A673 (cell line): Measurements from ENCODE around the gene SMARCA2. TPM values are rescaled to one million over a fixed set of nuclear protein-coding genes. Genes with fewer than 3 reads are reported as not detected.

Source experiments
- BruUV-seq: library from RNA; stranded (reverse); fragments of 400-500 nt; replicated peaks from 2 replicates; lab custom pipeline; 2021; lab: Mats Ljungman, UMichigan
- CTCF ChIA-PET: fragments of 300-600 bp; sonication (Branson Sonifier 250); formaldehyde crosslinking; loops from one replicate; lab custom pipeline; 2022; ENCODE audit warnings: antibody characterized with exemption; lab: Charles Lee
- POLR2A ChIA-PET: fragments of 300-600 bp; sonication (Branson Sonifier 250); formaldehyde crosslinking; loops from one replicate; lab custom pipeline; 2022; ENCODE audit warnings: antibody characterized with exemption; ENCODE audit not compliant: low non-redundant PET; lab: Charles Lee
- DNase-seq: peaks from one replicate; pipeline ENCODE4 v3.0.0-alpha.2; 2015; ENCODE audit warnings: low spot score
- H3K27ac ChIP-seq: fragments of 200-600 bp; sonication (generic); 2 replicates; pipeline ENCODE4 v1.5.1; 2016; ENCODE audit warnings: mixed run types, low read depth, mild to moderate bottlenecking, mixed read lengths, antibody characterized with exemption, low read length; ENCODE audit not compliant: poor library complexity, severe bottlenecking
- H3K27me3 ChIP-seq: fragments of 200-600 bp; sonication (generic); replicated peaks from 2 replicates; pipeline ENCODE4 v1.6.1; 2017; ENCODE audit warnings: mixed run types, low read depth, mild to moderate bottlenecking, mixed read lengths, antibody characterized with exemption, low read length; ENCODE audit not compliant: insufficient read depth, poor library complexity
- H3K36me3 ChIP-seq: fragments of 200-600 bp; sonication (generic); 2 replicates; pipeline ENCODE4 v1.6.1; 2016; ENCODE audit warnings: mixed run types, mild to moderate bottlenecking, mixed read lengths, antibody characterized with exemption, low read length; ENCODE audit not compliant: insufficient read depth, poor library complexity, severe bottlenecking
- H3K4me1 ChIP-seq: fragments of 200-600 bp; sonication (generic); 2 replicates; pipeline ENCODE4 v1.6.1; 2017; ENCODE audit warnings: mixed run types, mild to moderate bottlenecking, mixed read lengths, antibody characterized with exemption, low read length; ENCODE audit not compliant: insufficient read depth, poor library complexity, severe bottlenecking
- H3K4me3 ChIP-seq: fragments of 200-600 bp; sonication (generic); 2 replicates; pipeline ENCODE4 v1.5.1; 2016; ENCODE audit warnings: low read depth, mixed run types, mild to moderate bottlenecking, mixed read lengths, low read length; ENCODE audit not compliant: poor library complexity, severe bottlenecking
- H3K9me3 ChIP-seq: fragments of 200-600 bp; sonication (generic); 2 replicates; pipeline ENCODE4 v1.6.1; 2016; ENCODE audit warnings: mixed run types, low read depth, mild to moderate bottlenecking, mixed read lengths, antibody characterized with exemption, low read length; ENCODE audit not compliant: poor library complexity, severe bottlenecking
- EZH2 ChIP-seq: fragments of 200-600 bp; sonication (generic); IDR thresholded peaks from 2 replicates; pipeline ENCODE4 v1.6.1; 2017; ENCODE audit warnings: borderline replicate concordance, low read depth, mild to moderate bottlenecking, mixed read lengths, antibody characterized with exemption, low read length; ENCODE audit not compliant: poor library complexity, severe bottlenecking
- intact Hi-C: fragments of 100-400 bp; cut with micrococcal nuclease; formaldehyde crosslinking; loops from one replicate; pipeline ENCODE4 v1.10.0; 2022; ENCODE audit not compliant: unreplicated experiment
- total RNA-seq: library from RNA; stranded (reverse); gene quantifications from 2 replicates; pipeline ENCODE4 v1.2.3, GENCODE V29; 2021
- TF ChIP-seq, protein P1 (sequence below): fragments of 300-800, 200-600 bp; sonication (generic); conservative IDR thresholded peaks from 2 replicates; pipeline ENCODE4 v1.5.1; 2017; ENCODE audit warnings: low read depth, mild to moderate bottlenecking, antibody characterized with exemption, low read length, moderate library complexity, mixed read lengths

SMARCA2 gene
- total RNA-seq, 1 experiment from 2014 or later, result 69.0 TPM

DNA sequence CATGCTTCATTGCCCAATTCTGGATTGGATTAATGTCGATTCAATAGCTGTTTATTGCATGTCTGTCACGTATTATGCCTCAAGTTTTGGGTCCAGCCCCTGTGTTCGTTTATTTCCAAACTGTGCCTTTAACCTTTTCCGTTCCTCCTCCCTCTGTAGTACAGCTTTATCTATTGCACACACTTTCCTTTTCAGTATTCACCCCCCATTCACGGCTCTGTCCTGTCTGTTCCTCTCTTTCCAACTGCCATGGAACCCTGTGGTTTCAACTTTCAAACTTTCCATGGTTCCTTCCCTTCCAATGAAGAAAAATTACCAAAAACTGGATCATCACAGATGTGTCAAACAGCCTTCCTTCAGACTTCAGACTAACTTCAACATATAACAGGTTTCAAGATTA lies 17.1 kb downstream of the SMARCA2 start:
- intact Hi-C loops, result no loop called here
- ChIA-PET POLR2A (no interaction called here), CTCF (no interaction called here)
- Histone ChIP-seq H3K4me1 (peaks cover under 1% of the 10 kb centered on the region), H3K36me3 (no peaks in the 10 kb centered on the region), H3K4me3 (no peak overlapping the region), H3K27me3 (no peaks in the 10 kb centered on the region), H3K9me3 (no peaks in the 10 kb centered on the region), H3K27ac (no peak overlapping the region)
- BruUV-seq, result no TSS peak
- DNase-seq, result no peak
- TF ChIP-seq, protein P1, sequence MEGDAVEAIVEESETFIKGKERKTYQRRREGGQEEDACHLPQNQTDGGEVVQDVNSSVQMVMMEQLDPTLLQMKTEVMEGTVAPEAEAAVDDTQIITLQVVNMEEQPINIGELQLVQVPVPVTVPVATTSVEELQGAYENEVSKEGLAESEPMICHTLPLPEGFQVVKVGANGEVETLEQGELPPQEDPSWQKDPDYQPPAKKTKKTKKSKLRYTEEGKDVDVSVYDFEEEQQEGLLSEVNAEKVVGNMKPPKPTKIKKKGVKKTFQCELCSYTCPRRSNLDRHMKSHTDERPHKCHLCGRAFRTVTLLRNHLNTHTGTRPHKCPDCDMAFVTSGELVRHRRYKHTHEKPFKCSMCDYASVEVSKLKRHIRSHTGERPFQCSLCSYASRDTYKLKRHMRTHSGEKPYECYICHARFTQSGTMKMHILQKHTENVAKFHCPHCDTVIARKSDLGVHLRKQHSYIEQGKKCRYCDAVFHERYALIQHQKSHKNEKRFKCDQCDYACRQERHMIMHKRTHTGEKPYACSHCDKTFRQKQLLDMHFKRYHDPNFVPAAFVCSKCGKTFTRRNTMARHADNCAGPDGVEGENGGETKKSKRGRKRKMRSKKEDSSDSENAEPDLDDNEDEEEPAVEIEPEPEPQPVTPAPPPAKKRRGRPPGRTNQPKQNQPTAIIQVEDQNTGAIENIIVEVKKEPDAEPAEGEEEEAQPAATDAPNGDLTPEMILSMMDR, result no peak
- TF ChIP-seq EZH2, result no peak

DNA sequence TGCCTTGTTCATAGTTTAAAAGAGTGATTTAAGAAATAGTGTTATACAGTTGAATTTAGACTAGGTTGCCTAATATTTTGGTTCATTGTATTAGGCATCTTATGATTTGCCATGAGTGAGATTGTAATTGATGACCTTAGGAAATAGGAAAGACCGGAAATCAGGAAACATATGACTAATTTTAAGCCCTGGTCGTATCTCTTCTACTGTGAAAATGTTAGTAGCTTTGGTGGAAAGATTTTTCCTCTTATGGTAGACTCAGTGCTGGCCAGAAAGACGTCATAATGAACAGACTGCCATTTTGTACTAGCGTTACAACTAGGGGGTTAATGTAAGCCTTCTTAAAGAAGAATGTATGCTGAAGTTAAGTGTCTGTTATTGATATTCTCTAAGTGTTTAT lies 21.7 kb downstream of the SMARCA2 start:
- H3K4me1 ChIP-seq, result no peaks in the 10 kb centered on the region
- TF ChIP-seq, protein P1, result no peak
- no peak for TF ChIP-seq EZH2
- H3K27ac ChIP-seq, result no peak overlapping the region
- H3K27me3 ChIP-seq, result no peaks in the 10 kb centered on the region
- POLR2A ChIA-PET, result no interaction called here
- H3K4me3 ChIP-seq, result no peak overlapping the region
- DNase-seq, result no peak
- peaks cover 9% of the 10 kb centered on the region for H3K36me3 ChIP-seq
- intact Hi-C loops, result no loop called here
- no peaks in the 10 kb centered on the region for H3K9me3 ChIP-seq
- no TSS peak for BruUV-seq
- CTCF ChIA-PET, result no interaction called here

DNA sequence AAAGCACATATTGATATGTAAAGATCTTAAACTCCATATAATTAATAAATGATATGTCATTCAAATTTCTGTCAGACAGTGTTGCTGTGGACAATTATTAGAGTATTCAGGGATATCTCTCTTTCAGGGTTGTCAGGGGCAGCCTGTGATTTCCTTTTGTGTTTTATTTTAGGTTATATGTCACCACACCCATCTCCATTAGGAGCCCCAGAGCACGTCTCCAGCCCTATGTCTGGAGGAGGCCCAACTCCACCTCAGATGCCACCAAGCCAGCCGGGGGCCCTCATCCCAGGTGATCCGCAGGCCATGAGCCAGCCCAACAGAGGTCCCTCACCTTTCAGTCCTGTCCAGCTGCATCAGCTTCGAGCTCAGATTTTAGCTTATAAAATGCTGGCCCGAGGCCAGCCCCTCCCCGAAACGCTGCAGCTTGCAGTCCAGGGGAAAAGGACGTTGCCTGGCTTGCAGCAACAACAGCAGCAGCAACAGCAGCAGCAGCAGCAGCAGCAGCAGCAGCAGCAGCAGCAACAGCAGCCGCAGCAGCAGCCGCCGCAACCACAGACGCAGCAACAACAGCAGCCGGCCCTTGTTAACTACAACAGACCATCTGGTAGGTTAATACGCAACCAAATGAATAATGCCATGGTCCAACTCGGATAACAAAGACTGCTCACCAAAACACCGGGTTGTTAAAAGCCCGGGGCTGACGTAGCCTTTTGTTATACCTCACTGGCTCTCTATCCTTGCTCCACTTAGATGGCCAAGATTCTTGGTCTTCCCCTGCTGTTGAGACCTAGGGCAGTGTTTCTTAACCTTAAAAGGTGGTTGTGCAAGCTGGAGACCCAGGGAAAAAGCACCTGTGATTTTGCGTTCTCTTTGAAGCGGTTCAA lies 24.4 kb downstream of the SMARCA2 start:
- Histone ChIP-seq H3K9me3 (no peaks in the 10 kb centered on the region), H3K4me1 (no peaks in the 10 kb centered on the region), H3K27me3 (no peaks in the 10 kb centered on the region), H3K4me3 (no peak overlapping the region), H3K27ac (no peak overlapping the region), H3K36me3 (peaks cover 9% of the 10 kb centered on the region)
- intact Hi-C loops, result no loop called here
- POLR2A ChIA-PET, result no interaction called here
- BruUV-seq, result no TSS peak
- TF ChIP-seq, protein P1, result no peak
- no peak for TF ChIP-seq EZH2
- no peak for DNase-seq
- CTCF ChIA-PET, result no interaction called here
